ENCODE data around the gene PLEKHA1.
A peak's percentile ranks its signal among the peaks of the same experiment; 100 is the strongest.

The PLEKHA1 gene

DNA sequence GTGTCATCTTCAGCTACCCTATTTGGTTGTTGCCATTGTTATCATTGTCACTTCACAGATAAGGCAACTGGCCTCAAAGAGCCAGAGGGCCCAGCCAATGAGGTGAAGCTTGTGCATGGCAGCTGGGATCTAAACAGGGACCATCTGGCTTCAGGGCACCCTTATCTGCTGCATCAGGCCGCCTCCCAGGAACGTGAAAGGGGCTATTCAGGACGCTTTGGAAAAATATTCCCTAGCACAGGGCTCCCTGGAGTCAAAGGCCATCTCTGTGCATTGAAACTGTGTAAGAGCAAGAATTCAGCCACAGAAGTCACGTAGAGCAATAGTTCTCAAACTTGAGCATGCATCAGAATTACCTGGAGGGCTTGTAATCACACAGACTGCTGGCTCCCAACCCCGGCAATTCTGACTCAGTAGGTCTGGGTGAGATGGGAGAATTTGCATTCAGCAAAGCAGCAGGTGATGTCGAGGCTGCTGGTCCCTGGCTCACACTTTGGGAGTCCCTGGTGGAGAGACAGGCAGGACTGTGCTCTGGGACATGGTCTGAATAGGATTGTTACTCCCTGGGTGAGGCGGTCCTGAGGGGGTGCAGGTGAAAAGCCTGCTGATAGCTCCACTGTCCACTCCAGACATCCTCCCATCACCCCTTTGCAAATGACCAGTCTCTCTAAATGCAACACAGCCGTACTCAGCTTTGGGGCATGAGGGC is 21.5 kb upstream of the PLEKHA1 start:
- H3K27me3 Mint-ChIP-seq, result peaks cover 11 to 42% of the 10 kb centered on the region in 2 donors
- H3K4me3 Mint-ChIP-seq, result no peak overlapping the region
- DNase-seq (no peak), ATAC-seq (replicated peaks) (no peak)
- H3K4me1 Mint-ChIP-seq (ENCODE audit: low read depth in 2 of 2), result peaks cover 0 to 2% of the 10 kb centered on the region in 2 donors
- peak overlapping the region in 1 of 2 donors; percentile 57 for H3K27ac Mint-ChIP-seq
- no peaks in the 10 kb centered on the region for H3K36me3 Mint-ChIP-seq (ENCODE audit: insufficient read depth)
- no peaks in the 10 kb centered on the region for H3K9me3 Mint-ChIP-seq

DNA sequence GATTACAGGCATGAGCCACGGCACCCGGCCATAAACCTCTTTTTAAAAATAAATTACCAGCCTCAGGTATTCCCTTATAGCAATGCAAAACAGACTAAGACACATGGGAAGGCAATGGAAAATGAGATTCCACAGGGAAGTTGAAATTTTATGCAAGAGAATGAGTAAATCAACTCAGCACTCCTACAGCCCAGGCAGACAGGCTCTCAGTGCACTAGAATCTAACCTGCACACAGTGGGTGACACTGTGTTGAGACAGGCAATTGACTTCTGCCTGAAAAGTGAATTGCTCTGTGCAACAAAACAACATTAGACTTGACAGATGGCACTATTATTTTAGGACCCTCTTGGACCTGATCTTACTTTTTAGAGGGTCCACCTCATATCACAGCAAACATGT is 20.1 kb upstream of the PLEKHA1 start:
- Mint-ChIP-seq H3K9me3 (peaks cover 0 to 9% of the 10 kb centered on the region in 2 donors), H3K36me3 (ENCODE audit: insufficient read depth) (no peaks in the 10 kb centered on the region), H3K27me3 (peaks cover 11 to 42% of the 10 kb centered on the region in 2 donors), H3K4me3 (no peak overlapping the region), H3K4me1 (ENCODE audit: low read depth in 2 of 2) (no peaks in the 10 kb centered on the region), H3K27ac (no peak overlapping the region)
- ATAC-seq (replicated peaks) (no peak), DNase-seq (no peak)

DNA sequence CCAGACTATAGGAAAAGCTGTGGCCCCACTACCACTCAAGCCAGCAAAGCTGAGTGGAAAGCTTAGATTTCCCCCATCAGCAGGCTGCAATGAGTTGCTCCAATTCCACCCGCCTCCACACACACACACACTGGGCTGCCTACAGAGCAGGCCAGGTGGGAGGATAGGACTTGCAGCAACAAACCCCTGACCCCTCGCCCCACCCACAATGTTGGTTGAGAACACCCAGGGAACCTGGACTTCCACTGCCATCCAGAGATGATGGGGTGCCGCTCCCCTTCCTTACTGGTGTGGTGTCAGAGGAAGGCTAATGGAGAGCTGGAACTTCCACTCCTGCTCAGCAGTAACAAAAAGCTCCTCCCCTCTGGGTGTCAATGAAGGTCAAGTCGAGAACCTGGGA is 16.8 kb upstream of the PLEKHA1 start:
- Mint-ChIP-seq H3K27me3 (peaks cover 0 to 20% of the 10 kb centered on the region in 2 donors), H3K36me3 (ENCODE audit: insufficient read depth) (no peaks in the 10 kb centered on the region)
- no peak for DNase-seq

DNA sequence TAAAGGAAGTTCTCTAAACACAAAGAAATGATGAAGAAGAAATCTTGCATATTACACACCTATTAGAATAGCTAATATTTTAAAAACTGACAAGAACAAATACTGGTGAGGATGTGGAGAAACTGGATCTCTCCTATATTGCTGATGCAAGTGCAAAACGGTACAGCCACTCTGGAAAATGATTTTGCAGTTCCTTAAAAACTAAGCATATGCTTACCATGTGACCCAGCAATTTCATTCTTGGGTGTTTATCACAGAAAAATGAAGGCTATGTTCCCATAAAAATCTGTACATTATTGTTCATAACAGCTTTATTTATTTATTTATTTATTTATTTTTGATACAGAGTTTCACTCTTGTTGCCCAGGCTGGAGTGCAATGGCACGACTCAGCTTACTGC is 14.9 kb upstream of the PLEKHA1 start:
- DNase-seq, result no peak
- Mint-ChIP-seq H3K27ac (no peak overlapping the region), H3K4me3 (no peak overlapping the region), H3K27me3 (peaks cover 0 to 7% of the 10 kb centered on the region in 2 donors), H3K4me1 (ENCODE audit: low read depth in 2 of 2) (no peaks in the 10 kb centered on the region), H3K9me3 (peaks cover 0 to 9% of the 10 kb centered on the region in 2 donors), H3K36me3 (ENCODE audit: insufficient read depth) (no peaks in the 10 kb centered on the region)
- ATAC-seq (replicated peaks), result no peak

More for the DNA sequence above, 16.8 kb upstream of the PLEKHA1 start:
- no peak for ATAC-seq (replicated peaks)
- H3K9me3 Mint-ChIP-seq, result peaks cover 0 to 9% of the 10 kb centered on the region in 2 donors
- H3K4me1 Mint-ChIP-seq (ENCODE audit: low read depth in 2 of 2), result no peaks in the 10 kb centered on the region
- H3K4me3 Mint-ChIP-seq, result no peak overlapping the region
- H3K27ac Mint-ChIP-seq, result no peak overlapping the region

DNA sequence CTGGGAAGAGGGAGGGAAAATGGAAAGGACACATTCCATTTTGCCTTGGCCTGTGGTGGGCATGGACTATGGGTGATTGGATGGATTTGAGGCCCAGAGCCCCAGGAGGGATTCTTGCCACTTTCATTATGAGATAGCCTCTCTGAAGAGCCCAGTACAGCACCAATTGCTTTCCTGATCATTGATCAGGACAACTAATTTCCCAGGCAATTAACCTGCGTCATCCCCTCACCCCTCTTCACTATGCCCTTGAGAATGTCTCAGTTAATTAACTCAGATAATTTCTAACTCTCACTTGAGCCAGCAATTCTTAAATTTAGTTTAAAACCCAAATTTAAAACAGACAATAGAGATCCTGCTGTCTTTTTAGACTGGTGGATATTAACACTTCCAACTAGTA is 13.5 kb upstream of the PLEKHA1 start:
- no peak for DNase-seq
- no peaks in the 10 kb centered on the region for H3K36me3 Mint-ChIP-seq (ENCODE audit: insufficient read depth)
- H3K4me1 Mint-ChIP-seq (ENCODE audit: low read depth in 2 of 2), result no peaks in the 10 kb centered on the region
- peaks cover 0 to 14% of the 10 kb centered on the region in 2 donors for H3K27me3 Mint-ChIP-seq
- H3K4me3 Mint-ChIP-seq, result no peak overlapping the region
- H3K27ac Mint-ChIP-seq, result no peak overlapping the region
- peaks cover 0 to 9% of the 10 kb centered on the region in 2 donors for H3K9me3 Mint-ChIP-seq
- no peak for ATAC-seq (replicated peaks)

DNA sequence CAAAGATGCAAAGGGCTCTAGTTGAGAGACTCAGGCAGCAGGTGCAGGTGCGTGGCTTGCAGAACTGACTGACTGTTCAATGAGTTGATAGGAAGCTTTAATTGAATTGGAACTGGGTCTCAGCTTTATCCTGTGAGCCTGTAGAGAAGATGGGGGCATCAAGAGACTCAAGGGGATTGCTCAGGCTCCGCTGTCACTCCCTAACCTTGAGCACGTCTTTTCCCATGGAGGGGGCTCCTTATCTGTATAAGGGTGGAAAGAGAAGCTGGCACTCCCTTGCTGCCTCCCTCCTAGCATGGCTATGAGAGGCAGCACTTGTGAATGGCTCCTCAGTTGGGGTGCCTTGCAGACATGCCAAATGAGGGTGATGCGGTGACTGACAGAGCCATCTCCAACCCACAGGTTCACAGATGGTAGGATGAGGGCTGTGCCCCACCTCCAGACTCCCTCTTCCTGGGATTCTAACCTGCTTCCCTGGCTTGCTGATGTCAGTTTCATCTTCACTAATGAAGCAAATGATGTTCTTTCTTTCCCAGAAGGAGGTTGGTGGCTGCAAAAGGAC is 12.4 kb upstream of the PLEKHA1 start:
- H3K9me3 Mint-ChIP-seq, result peaks cover 0 to 9% of the 10 kb centered on the region in 2 donors
- DNase-seq (no peak), ATAC-seq (replicated peaks) (no peak)
- H3K4me1 Mint-ChIP-seq (ENCODE audit: low read depth in 2 of 2), result no peaks in the 10 kb centered on the region
- no peak overlapping the region for H3K4me3 Mint-ChIP-seq
- no peak overlapping the region for H3K27ac Mint-ChIP-seq
- no peaks in the 10 kb centered on the region for H3K36me3 Mint-ChIP-seq (ENCODE audit: insufficient read depth)
- H3K27me3 Mint-ChIP-seq, result peaks cover 7 to 15% of the 10 kb centered on the region in 2 donors

DNA sequence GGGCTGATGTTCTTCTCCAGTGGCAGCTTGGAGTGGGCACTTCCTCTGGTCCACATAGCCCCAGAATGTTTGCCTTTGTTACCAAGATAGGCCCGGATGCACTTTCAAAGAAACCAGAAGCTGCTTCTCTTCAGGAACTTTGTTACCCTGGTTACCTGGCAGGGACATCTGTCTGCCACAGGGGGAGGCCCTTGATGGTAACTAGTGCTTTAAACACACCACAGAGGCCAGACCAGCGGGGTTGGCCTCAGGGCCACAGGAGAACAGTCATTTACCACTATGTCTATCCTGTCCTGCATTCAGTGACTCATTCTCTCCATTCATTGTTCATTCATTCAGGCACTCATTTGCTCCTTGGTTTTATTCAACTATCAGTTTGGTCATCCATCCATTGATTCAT is 11.9 kb upstream of the PLEKHA1 start:
- peaks cover 12 to 15% of the 10 kb centered on the region in 2 donors for H3K27me3 Mint-ChIP-seq
- no peak overlapping the region for H3K27ac Mint-ChIP-seq
- DNase-seq (no peak), ATAC-seq (replicated peaks) (no peak)
- H3K9me3 Mint-ChIP-seq, result peaks cover 0 to 9% of the 10 kb centered on the region in 2 donors
- no peak overlapping the region for H3K4me3 Mint-ChIP-seq
- no peaks in the 10 kb centered on the region for H3K4me1 Mint-ChIP-seq (ENCODE audit: low read depth in 2 of 2)
- H3K36me3 Mint-ChIP-seq (ENCODE audit: insufficient read depth), result no peaks in the 10 kb centered on the region

DNA sequence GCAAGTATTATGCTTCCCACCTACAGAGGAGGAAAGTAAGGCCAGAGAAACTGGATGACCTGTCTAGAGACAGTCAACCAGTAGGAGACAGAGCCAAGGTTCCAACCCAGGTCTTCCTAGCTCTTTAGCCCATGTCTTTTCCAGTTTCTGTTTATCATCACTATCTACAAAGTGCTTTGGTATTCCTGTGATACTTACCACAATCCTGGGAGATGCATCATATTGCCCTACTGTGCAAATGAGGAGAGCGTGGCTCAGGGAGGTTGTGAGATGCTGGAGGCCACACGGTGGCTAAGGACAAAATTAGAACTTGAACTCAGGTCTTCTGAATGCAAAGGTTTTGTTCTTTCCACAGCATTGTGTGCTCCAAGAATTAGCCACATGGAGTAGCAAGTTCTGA is 11.2 kb upstream of the PLEKHA1 start:
- no peak overlapping the region for H3K4me3 Mint-ChIP-seq
- H3K4me1 Mint-ChIP-seq (ENCODE audit: low read depth in 2 of 2), result no peaks in the 10 kb centered on the region
- H3K27me3 Mint-ChIP-seq, result peaks cover 15 to 18% of the 10 kb centered on the region in 2 donors
- DNase-seq, result no peak
- H3K27ac Mint-ChIP-seq, result no peak overlapping the region
- H3K9me3 Mint-ChIP-seq, result peaks cover 0 to 8% of the 10 kb centered on the region in 2 donors
- H3K36me3 Mint-ChIP-seq (ENCODE audit: insufficient read depth), result no peaks in the 10 kb centered on the region
- no peak for ATAC-seq (replicated peaks)

DNA sequence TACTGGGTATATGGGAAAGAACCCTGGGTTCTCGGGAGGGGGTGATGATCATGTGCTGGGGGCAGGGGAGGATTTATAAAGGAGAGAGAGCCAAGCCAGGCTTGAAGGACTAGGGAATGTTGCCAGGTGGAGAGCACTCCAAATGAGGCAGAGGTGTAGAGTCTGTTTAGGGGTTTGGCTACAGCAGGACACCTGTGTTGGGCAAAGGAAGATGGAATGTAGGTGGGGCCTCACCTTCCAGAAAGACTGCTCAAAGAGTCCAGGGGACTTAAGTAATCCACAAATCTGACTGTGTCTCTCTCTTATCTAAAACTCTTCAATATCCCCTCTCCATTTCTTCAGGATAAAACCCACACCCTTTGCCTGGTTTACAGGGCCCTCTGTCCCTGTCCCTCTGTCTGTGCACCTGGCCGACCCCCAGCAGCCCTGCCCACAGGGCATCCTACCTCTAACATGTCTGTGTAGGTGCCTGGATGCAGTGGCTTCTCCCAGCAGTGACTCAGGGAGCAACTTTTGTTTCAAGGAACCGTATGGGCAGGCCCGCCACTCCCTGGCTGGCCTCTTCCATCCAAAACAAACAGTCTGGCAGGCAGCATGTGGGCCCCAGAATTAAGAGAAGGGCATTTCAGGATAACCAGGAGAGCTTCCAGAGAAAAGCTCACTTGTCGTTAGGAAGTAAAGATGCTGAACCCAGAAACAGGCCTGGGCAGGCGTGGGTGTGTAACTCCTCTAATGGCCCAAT is 10.6 kb upstream of the PLEKHA1 start:
- Mint-ChIP-seq H3K27me3 (peaks cover 18 to 20% of the 10 kb centered on the region in 2 donors), H3K9me3 (peaks cover 0 to 2% of the 10 kb centered on the region in 2 donors), H3K27ac (peak overlapping the region in 1 of 2 donors; percentile 36), H3K36me3 (ENCODE audit: insufficient read depth) (no peaks in the 10 kb centered on the region), H3K4me3 (no peak overlapping the region), H3K4me1 (ENCODE audit: low read depth in 2 of 2) (no peaks in the 10 kb centered on the region)
- DNase-seq (no peak), ATAC-seq (replicated peaks) (no peak)

DNA sequence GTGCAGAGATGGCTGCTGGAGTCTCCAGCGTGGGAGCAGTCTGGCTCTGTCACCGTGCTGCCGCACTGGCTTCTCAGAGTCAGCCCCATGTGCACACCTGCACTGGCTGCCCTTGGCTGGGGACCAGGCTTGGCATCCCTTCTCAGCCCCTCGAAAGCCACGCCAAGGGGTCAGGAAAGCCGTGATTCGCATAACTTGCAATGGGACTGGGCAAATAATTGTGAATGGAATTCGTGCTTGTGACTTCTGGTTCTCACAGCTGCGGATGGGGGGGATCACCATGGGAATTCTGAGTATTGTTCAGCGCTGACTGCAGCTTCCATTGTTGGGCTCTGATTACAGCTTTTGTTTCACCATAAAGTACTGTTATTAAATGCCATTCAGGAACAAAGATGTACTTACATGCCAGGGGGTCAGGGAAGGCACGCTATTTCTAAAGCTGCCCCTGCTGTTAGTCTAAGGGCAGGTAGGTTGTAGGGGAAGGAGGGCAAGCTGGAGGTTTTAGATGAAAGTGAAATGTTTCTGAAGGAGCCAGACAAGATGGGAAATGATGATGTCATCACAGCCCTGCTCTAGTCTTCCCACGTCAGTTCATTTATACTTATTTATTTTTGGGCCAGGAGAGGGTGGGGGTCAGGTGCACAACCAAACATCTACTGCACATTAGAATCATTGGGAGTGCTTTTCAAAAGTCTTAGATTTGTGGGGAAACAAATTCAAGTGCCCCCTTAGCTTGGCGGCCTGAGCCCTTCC is 5.8 kb upstream of the PLEKHA1 start:
- ATAC-seq (replicated peaks), result no peak
- Mint-ChIP-seq H3K9me3 (no peaks in the 10 kb centered on the region), H3K27ac (no peak overlapping the region), H3K4me1 (ENCODE audit: low read depth in 2 of 2) (peaks cover under 1 to 4% of the 10 kb centered on the region in 2 donors), H3K27me3 (peaks cover 28 to 42% of the 10 kb centered on the region in 2 donors), H3K4me3 (no peak overlapping the region), H3K36me3 (ENCODE audit: insufficient read depth) (peaks cover under 1% of the 10 kb centered on the region)
- DNase-seq, result no peak

DNA sequence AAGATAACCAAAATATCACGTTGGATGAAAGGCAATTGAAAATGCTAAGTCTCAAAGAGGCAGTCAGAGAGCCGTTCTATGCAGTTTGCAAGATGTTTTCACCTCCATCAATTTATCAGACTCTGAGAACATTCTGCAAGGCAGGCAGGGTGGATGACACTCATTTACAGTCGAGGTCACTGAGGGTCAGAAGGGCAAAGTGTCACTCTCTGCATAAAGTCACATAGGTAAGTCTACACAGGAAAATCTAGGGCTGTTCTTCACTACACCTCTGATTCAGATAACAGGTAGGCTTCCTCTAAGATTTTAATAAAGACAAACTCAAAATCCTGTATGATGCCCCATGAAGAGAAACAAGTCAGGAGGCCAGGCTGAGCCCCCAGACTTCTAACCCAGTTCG is 1.4 kb upstream of the PLEKHA1 start:
- peaks cover 13% of the 10 kb centered on the region for H3K36me3 Mint-ChIP-seq (ENCODE audit: insufficient read depth)
- DNase-seq (no peak), ATAC-seq (replicated peaks) (no peak)
- peaks cover 11 to 28% of the 10 kb centered on the region in 2 donors for H3K27me3 Mint-ChIP-seq
- peak overlapping the region; percentile 82 to 97 for H3K4me3 Mint-ChIP-seq
- H3K4me1 Mint-ChIP-seq (ENCODE audit: low read depth in 2 of 2), result peaks cover 14 to 21% of the 10 kb centered on the region in 2 donors
- no peaks in the 10 kb centered on the region for H3K9me3 Mint-ChIP-seq
- peak overlapping the region in 1 of 2 donors; percentile 75 for H3K27ac Mint-ChIP-seq

DNA sequence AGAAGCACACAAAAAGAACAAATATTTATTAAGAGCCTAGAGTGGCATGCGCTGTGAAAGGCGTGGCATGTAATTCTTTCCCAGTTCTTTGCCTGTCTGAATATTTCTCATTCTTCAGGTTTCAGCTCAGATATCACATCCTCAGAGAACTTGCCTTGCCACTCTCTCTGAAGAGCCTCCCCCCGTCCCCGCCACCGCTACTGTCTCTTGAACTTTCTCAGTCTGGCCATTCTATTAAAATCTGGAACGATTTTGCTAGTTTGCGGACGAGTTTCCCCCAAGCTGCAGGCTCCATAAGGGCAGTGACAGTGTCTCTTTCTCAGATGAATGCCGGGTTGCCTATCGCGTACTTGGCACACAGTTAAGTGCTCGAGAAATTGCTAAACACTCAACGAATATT is 787 bp upstream of the PLEKHA1 start:
- H3K4me3 Mint-ChIP-seq, result peak overlapping the region; percentile 82 to 97
- peaks cover 13% of the 10 kb centered on the region for H3K36me3 Mint-ChIP-seq (ENCODE audit: insufficient read depth)
- H3K9me3 Mint-ChIP-seq, result no peaks in the 10 kb centered on the region
- ATAC-seq (replicated peaks) (no peak), DNase-seq (no peak)
- peaks cover 9 to 24% of the 10 kb centered on the region in 2 donors for H3K27me3 Mint-ChIP-seq
- peak overlapping the region; percentile 75 to 82 for H3K27ac Mint-ChIP-seq
- H3K4me1 Mint-ChIP-seq (ENCODE audit: low read depth in 2 of 2), result peaks cover 14 to 22% of the 10 kb centered on the region in 2 donors

Measured in effector memory CD8-positive, alpha-beta T cell (primary cell).